ENCODE data around the gene DLGAP4. TPM values are rescaled to one million over a fixed set of nuclear protein-coding genes. Genes with fewer than 3 reads are reported as not detected.
A peak's percentile ranks its signal among the peaks of the same experiment; 100 is the strongest.

Gene DLGAP4
- total and polyA plus RNA-seq, 2 of the 13 experiments (the other 11 are each of a cell fraction or from before 2014, with no cell fraction given), result 15.2 to 26.7 TPM

DNA sequence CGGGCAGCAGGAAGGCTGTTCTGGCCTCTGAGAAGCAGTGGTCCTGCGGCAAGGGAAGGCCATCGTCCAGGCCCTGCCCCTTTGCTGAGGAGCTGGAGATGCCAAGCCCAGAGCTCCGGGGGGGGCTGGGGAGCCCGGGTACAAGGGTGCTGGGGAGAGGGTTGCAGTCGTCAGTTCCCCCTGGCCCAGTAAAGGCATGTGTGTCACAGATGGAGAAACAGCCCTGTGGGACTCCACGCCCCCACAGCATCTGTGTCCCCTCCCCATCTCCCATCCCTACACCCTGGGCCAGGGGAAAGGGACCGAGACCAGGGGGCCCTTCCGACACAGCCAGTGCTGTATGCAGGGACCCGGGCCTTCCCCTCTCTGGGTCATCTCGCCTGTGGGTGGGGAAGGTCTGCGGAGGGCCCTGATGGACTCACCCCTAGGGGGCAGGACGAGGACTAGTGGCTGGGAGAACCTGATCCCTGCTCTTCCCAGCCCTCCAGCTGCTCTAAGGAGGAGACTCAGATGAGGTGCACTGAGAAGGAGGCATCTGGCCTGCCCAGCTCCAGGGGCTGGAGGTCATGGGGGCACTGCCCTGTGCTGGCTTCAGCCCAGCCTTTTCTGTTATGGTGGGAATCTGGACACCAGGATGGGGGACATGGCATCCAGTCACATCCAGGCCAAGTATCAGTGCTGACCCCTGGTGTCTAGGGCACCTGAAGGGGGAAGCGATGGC lies 235.8 kb downstream of the DLGAP4 start (continued):
- peak; percentile 30; the same call in 1 of the 2 replicates for TF ChIP-seq HOXA3 (CRISPR knock-in tag; IDR thresholded peaks at IDR 0.05)
- no peak for TF ChIP-seq ZNF737 (CRISPR knock-in tag; IDR thresholded peaks at IDR 0.05; ENCODE audit: borderline replicate concordance)
- TF ChIP-seq KDM2A (CRISPR knock-in tag; IDR thresholded peaks at IDR 0.05; ENCODE audit: borderline replicate concordance, low read depth), result peak; percentile 47; the same call in 1 of the 2 replicates
- peak; percentile 17 for TF ChIP-seq TEAD3 (CRISPR knock-in tag; optimal IDR thresholded peaks at IDR 0.05; ENCODE audit: borderline replicate concordance)
- TF ChIP-seq HOXA5 (CRISPR knock-in tag; IDR thresholded peaks at IDR 0.05), result peak; percentile 61; the same call in 1 of the 2 replicates
- no peak for TF ChIP-seq SETDB1 (CRISPR knock-in tag; IDR thresholded peaks at IDR 0.05; ENCODE audit: borderline replicate concordance)
- TF ChIP-seq MEIS1 (CRISPR knock-in tag; IDR thresholded peaks at IDR 0.05; ENCODE audit: borderline replicate concordance), result no peak
- peak; percentile 61 for TF ChIP-seq STAG1 (CRISPR knock-in tag; IDR thresholded peaks at IDR 0.05)
- no peak for TF ChIP-seq ZNF296 (CRISPR knock-in tag; conservative IDR thresholded peaks at IDR 0.05)
- no peak for TF ChIP-seq ZBTB1 (CRISPR knock-in tag; IDR thresholded peaks at IDR 0.05; ENCODE audit: borderline replicate concordance)
- TF ChIP-seq ZNF124 (CRISPR knock-in tag; IDR thresholded peaks at IDR 0.05), result no peak
- TF ChIP-seq, protein P1, sequence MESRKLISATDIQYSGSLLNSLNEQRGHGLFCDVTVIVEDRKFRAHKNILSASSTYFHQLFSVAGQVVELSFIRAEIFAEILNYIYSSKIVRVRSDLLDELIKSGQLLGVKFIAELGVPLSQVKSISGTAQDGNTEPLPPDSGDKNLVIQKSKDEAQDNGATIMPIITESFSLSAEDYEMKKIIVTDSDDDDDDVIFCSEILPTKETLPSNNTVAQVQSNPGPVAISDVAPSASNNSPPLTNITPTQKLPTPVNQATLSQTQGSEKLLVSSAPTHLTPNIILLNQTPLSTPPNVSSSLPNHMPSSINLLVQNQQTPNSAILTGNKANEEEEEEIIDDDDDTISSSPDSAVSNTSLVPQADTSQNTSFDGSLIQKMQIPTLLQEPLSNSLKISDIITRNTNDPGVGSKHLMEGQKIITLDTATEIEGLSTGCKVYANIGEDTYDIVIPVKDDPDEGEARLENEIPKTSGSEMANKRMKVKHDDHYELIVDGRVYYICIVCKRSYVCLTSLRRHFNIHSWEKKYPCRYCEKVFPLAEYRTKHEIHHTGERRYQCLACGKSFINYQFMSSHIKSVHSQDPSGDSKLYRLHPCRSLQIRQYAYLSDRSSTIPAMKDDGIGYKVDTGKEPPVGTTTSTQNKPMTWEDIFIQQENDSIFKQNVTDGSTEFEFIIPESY (CRISPR knock-in tag; IDR thresholded peaks at IDR 0.05), result peak; percentile 6; the same call in 1 of the 2 replicates
- no peak for TF ChIP-seq ESRRA (CRISPR knock-in tag; IDR thresholded peaks at IDR 0.05; ENCODE audit: low read depth)
- TF ChIP-seq AGO2 (optimal IDR thresholded peaks at IDR 0.05; ENCODE audit: low read depth, low read length), result no peak
- peak; percentile 64; the same call in 1 of the 2 replicates for TF ChIP-seq ZNF563 (CRISPR knock-in tag; IDR thresholded peaks at IDR 0.05)
- 0 out of 2 replicates have a peak, but pooled peaks have one; percentile 13 for TF ChIP-seq ERF (CRISPR knock-in tag; IDR thresholded peaks at IDR 0.05)
- no peak for TF ChIP-seq ZNF570 (CRISPR knock-in tag; IDR thresholded peaks at IDR 0.05; ENCODE audit: borderline replicate concordance)
- TF ChIP-seq MYNN (CRISPR knock-in tag; IDR thresholded peaks at IDR 0.05; ENCODE audit: low read depth), result no peak
- TF ChIP-seq, protein P2, sequence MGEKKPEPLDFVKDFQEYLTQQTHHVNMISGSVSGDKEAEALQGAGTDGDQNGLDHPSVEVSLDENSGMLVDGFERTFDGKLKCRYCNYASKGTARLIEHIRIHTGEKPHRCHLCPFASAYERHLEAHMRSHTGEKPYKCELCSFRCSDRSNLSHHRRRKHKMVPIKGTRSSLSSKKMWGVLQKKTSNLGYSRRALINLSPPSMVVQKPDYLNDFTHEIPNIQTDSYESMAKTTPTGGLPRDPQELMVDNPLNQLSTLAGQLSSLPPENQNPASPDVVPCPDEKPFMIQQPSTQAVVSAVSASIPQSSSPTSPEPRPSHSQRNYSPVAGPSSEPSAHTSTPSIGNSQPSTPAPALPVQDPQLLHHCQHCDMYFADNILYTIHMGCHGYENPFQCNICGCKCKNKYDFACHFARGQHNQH (CRISPR knock-in tag; IDR thresholded peaks at IDR 0.05), result no peak
- TF ChIP-seq AKAP8 (CRISPR knock-in tag; IDR thresholded peaks at IDR 0.05), result no peak
- TF ChIP-seq FOXM1 (CRISPR knock-in tag; IDR thresholded peaks at IDR 0.05), result no peak
- peak; percentile 52; the same call in 1 of the 2 replicates for TF ChIP-seq ZNF891 (CRISPR knock-in tag; IDR thresholded peaks at IDR 0.05)
- TF ChIP-seq, protein P3, sequence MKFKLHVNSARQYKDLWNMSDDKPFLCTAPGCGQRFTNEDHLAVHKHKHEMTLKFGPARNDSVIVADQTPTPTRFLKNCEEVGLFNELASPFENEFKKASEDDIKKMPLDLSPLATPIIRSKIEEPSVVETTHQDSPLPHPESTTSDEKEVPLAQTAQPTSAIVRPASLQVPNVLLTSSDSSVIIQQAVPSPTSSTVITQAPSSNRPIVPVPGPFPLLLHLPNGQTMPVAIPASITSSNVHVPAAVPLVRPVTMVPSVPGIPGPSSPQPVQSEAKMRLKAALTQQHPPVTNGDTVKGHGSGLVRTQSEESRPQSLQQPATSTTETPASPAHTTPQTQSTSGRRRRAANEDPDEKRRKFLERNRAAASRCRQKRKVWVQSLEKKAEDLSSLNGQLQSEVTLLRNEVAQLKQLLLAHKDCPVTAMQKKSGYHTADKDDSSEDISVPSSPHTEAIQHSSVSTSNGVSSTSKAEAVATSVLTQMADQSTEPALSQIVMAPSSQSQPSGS (CRISPR knock-in tag; IDR thresholded peaks at IDR 0.05), result no peak
- TF ChIP-seq SNAI1 (CRISPR knock-in tag; IDR thresholded peaks at IDR 0.05; ENCODE audit: borderline replicate concordance), result no peak
- TF ChIP-seq RAD21 (CRISPR knock-in tag; IDR thresholded peaks at IDR 0.05), result peak; percentile 38; the same call in 1 of the 2 replicates
- TF ChIP-seq REL (CRISPR knock-in tag; conservative IDR thresholded peaks at IDR 0.05), result no peak
- peak; percentile 43; the same call in 1 of the 2 replicates for TF ChIP-seq ADNP (CRISPR knock-in tag; IDR thresholded peaks at IDR 0.05)
- TF ChIP-seq JDP2 (CRISPR knock-in tag; IDR thresholded peaks at IDR 0.05; ENCODE audit: borderline replicate concordance), result no peak

Data from HepG2 (cell line).